OCI-LY3 (cell line): Measurements from ENCODE around the gene EYA2.

Experiments used
- CTCF ChIP-seq: fragments of 200-600, 300-600 bp; sonication (generic); IDR thresholded peaks from 2 replicates; pipeline ENCODE4 v1.5.1; 2014; ENCODE audit warnings: antibody characterized with exemption, low read length, low read depth
- EZH2phosphoT487 ChIP-seq: fragments of 200-600 bp; shearing (Covaris generic); IDR thresholded peaks from 2 replicates; pipeline ENCODE4 v1.6.1; 2018; ENCODE audit warnings: antibody characterized with exemption, mixed run types, low read depth

- TF ChIP-seq CTCF = no peak
- TF ChIP-seq EZH2phosphoT487 = no peak
These were observed 332.9 kb downstream of the EYA2 start for GRCh38 chr20:47227576-47227975.
